SK-N-MC (cell line): ENCODE results near the gene RNF150.

ENCODE experiments used
- EZH2 ChIP-seq: fragments of 200-600 bp; sonication (generic); IDR thresholded peaks from one replicate; pipeline ENCODE4 v1.6.1; 2017; ENCODE audit warnings: antibody characterized with exemption
- POLR2AphosphoS5 ChIP-seq: IDR thresholded peaks from 2 replicates; pipeline ENCODE4 v1.6.1; 2012; ENCODE audit warnings: mild to moderate bottlenecking, low read depth, low read length, borderline replicate concordance

GRCh38 chr4:141006242-141006802, 126.9 kb downstream of the RNF150 start:
- TF ChIP-seq POLR2AphosphoS5 (no peak), EZH2 (no peak)
